Neuronal stem cell (in vitro differentiated cells): ENCODE measurements around the gene DCC.

Experiments
- DNase-seq: peaks from one replicate; pipeline ENCODE4 v3.0.0-alpha.2; 2013; ENCODE audit warnings: low spot score
- H2AFZ ChIP-seq: one replicate; pipeline ENCODE4 v1.6.1; 2013; ENCODE audit warnings: mild to moderate bottlenecking, low read length, inconsistent platforms
- H2AK5ac ChIP-seq: 2 replicates; pipeline ENCODE4 v1.6.1; 2013; ENCODE audit warnings: low read depth, mild to moderate bottlenecking, inconsistent platforms, low read length, moderate library complexity, mixed read lengths
- H2BK120ac ChIP-seq: 2 replicates; pipeline ENCODE4 v1.6.1; 2013; ENCODE audit warnings: low read depth, mild to moderate bottlenecking, inconsistent platforms, low read length, moderate library complexity, mixed read lengths
- H2BK12ac ChIP-seq: one replicate; pipeline ENCODE4 v1.6.1; 2013; ENCODE audit warnings: low read length, inconsistent platforms
- H2BK15ac ChIP-seq: 2 replicates; pipeline ENCODE4 v1.6.1; 2013; ENCODE audit warnings: mild to moderate bottlenecking, low read length, inconsistent platforms, mixed read lengths
- H2BK5ac ChIP-seq: one replicate; pipeline ENCODE4 v1.6.1; 2013; ENCODE audit warnings: inconsistent platforms, mild to moderate bottlenecking, low read length, moderate library complexity
- H3K14ac ChIP-seq: one replicate; pipeline ENCODE4 v1.6.1; 2013; ENCODE audit warnings: low read length, inconsistent platforms
- H3K18ac ChIP-seq: 2 replicates; pipeline ENCODE4 v1.6.1; 2013; ENCODE audit warnings: low read length, inconsistent platforms
- H3K23ac ChIP-seq: 2 replicates; pipeline ENCODE4 v1.6.1; 2013; ENCODE audit warnings: low read depth, mild to moderate bottlenecking, mixed read lengths, low read length, inconsistent platforms; ENCODE audit not compliant: poor library complexity
- H3K27ac ChIP-seq: replicated peaks from 3 replicates; pipeline ENCODE4 v1.5.1; 2013; ENCODE audit warnings: low read length, inconsistent platforms
- H3K27me3 ChIP-seq, 3 experiments: 2 replicates each; pipeline ENCODE4 v1.6.1; 2013; ENCODE audit warnings: low read length in 3 of 3, mild to moderate bottlenecking in 2 of 3, inconsistent platforms in 1 of 3, low read depth in 1 of 3, mixed read lengths in 1 of 3, moderate library complexity in 1 of 3; ENCODE audit not compliant: control insufficient read depth in 3 of 3, insufficient read depth in 3 of 3
- H3K36me3 ChIP-seq, 2 donors: replicated peaks in 1 of 2; 2 replicates each; pipeline ENCODE4 v1.6.1; 2013; ENCODE audit warnings: low read length in 2 of 2; ENCODE audit not compliant: control insufficient read depth in 2 of 2, insufficient read depth in 2 of 2
- H3K4ac ChIP-seq: 2 replicates; pipeline ENCODE4 v1.6.1; 2013; ENCODE audit warnings: inconsistent platforms, mild to moderate bottlenecking, low read length, moderate library complexity
- H3K4me1 ChIP-seq, 2 donors: 1 replicate in 1 of 2; 2 replicates in 1 of 2; pipeline ENCODE4 v1.6.1; 2013; ENCODE audit warnings: low read length in 2 of 2, low read depth in 1 of 2; ENCODE audit not compliant: control insufficient read depth in 2 of 2, insufficient read depth in 1 of 2
- H3K4me2 ChIP-seq: one replicate; pipeline ENCODE4 v1.6.1; 2013; ENCODE audit warnings: mild to moderate bottlenecking, low read length, inconsistent platforms; ENCODE audit not compliant: insufficient read depth, poor library complexity, severe bottlenecking
- H3K4me3 ChIP-seq, 2 donors: 2 replicates each; pipeline ENCODE4 v1.5.1; 2013; ENCODE audit warnings: low read length in 2 of 2, mild to moderate bottlenecking in 2 of 2, inconsistent platforms in 1 of 2, moderate library complexity in 1 of 2
- H3K79me1 ChIP-seq: one replicate; pipeline ENCODE4 v1.6.1; 2013; ENCODE audit warnings: low read depth, mild to moderate bottlenecking, inconsistent platforms, low read length, moderate library complexity
- H3K9ac ChIP-seq: one replicate; pipeline ENCODE4 v1.6.1; 2013; ENCODE audit warnings: mild to moderate bottlenecking, low read depth, low read length, inconsistent platforms; ENCODE audit not compliant: poor library complexity
- H3K9me3 ChIP-seq, 2 donors: replicated peaks in 1 of 2; 2 replicates each; pipeline versions ENCODE3 to v1.6.1; 2013; ENCODE audit warnings: low read length in 2 of 2, mild to moderate bottlenecking in 2 of 2, inconsistent platforms in 1 of 2, low read depth in 1 of 2, mixed read lengths in 1 of 2, moderate library complexity in 1 of 2; ENCODE audit not compliant: control insufficient read depth in 2 of 2, insufficient read depth in 1 of 2
- H4K8ac ChIP-seq: one replicate; pipeline ENCODE4 v1.6.1; 2013; ENCODE audit warnings: low read depth, mild to moderate bottlenecking, inconsistent platforms, low read length, moderate library complexity
- H4K91ac ChIP-seq: one replicate; pipeline ENCODE4 v1.6.1; 2013; ENCODE audit warnings: low read length, low read depth, mild to moderate bottlenecking, inconsistent platforms; ENCODE audit not compliant: poor library complexity
- WGBS, 2 donors: extraction: QIAGEN DNeasy Blood & Tissue Kit; methylation state at CpG; one replicate each; pipeline ENCODE4 v1.1.7; 2013; ENCODE audit warnings: missing lambda C conversion rate in 2 of 2, mixed read lengths in 1 of 2; ENCODE audit not compliant: insufficient read length in 2 of 2, insufficient replicate concordance in 1 of 2; ENCODE audit errors: extremely low coverage in 2 of 2; 5-methylcytosine and 5-hydroxymethylcytosine counted together

The DCC gene

GRCh38 chr18:52386306-52386705 is 46.3 kb downstream of the DCC start:
- Histone ChIP-seq H2BK5ac (no peak overlapping the region), H3K23ac (no peak overlapping the region), H3K27me3 (no peaks in the 10 kb centered on the region), H3K9me3 (no peaks in the 10 kb centered on the region), H3K9ac (no peak overlapping the region), H4K8ac (no peak overlapping the region), H2AFZ (no peak overlapping the region), H2BK15ac (no peak overlapping the region), H3K79me1 (no peaks in the 10 kb centered on the region), H2BK120ac (no peak overlapping the region), H2BK12ac (no peak overlapping the region), H3K4me1 (peaks cover 0 to 4% of the 10 kb centered on the region in 2 donors), H3K14ac (no peak overlapping the region), H3K4me3 (no peak overlapping the region), H3K4ac (no peak overlapping the region), H3K36me3 (no peaks in the 10 kb centered on the region), H3K27ac (no peak overlapping the region), H2AK5ac (no peak overlapping the region), H3K18ac (no peak overlapping the region), H3K4me2 (no peak overlapping the region), H4K91ac (no peak overlapping the region)
- DNase-seq, result no peak

DNA sequence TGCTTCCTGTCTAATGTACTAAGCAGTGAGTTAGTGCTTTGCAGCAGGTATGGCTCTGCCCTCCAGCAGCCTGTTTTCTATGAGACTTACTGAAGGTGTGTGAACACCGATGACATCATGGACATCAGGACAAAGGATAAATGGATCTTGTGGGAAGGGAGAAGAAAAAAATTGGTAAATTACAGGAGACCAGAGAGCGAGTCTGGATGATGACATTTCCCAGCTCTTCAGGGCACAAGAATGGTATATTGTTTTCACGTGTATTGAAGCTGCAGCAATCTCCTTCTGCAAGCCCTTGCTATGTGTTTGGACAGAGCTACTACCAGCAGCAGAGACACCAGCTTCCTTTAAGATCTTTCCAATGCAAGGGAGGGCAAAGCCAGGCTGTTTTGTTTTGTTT is 47.2 kb downstream of the DCC start:
- H3K14ac ChIP-seq, result no peak overlapping the region

GRCh38 chr18:52391810-52392559 is 52.0 kb downstream of the DCC start:
- no peak overlapping the region for H3K9ac ChIP-seq
- H3K27me3 ChIP-seq, result no peaks in the 10 kb centered on the region
- no peaks in the 10 kb centered on the region for H3K9me3 ChIP-seq
- no CpG with 5 or more reads among the region's 9 CpGs for WGBS, 2 donors
- H3K4me1 ChIP-seq, result no peaks in the 10 kb centered on the region
- H3K4ac ChIP-seq, result no peak overlapping the region
- no peak overlapping the region for H2BK5ac ChIP-seq
- H3K79me1 ChIP-seq, result no peaks in the 10 kb centered on the region
- H3K14ac ChIP-seq, result no peak overlapping the region
- H2AK5ac ChIP-seq, result no peak overlapping the region
- H3K23ac ChIP-seq, result no peak overlapping the region
- H3K18ac ChIP-seq, result no peak overlapping the region
- H4K91ac ChIP-seq, result no peak overlapping the region
- H3K4me2 ChIP-seq, result no peak overlapping the region
- no peak for DNase-seq
- no peak overlapping the region for H2BK12ac ChIP-seq
- no peak overlapping the region for H2BK15ac ChIP-seq
- H3K36me3 ChIP-seq, result no peaks in the 10 kb centered on the region
- H4K8ac ChIP-seq, result no peak overlapping the region
- H3K27ac ChIP-seq, result no peak overlapping the region
- no peak overlapping the region for H2BK120ac ChIP-seq
- no peak overlapping the region for H2AFZ ChIP-seq
- H3K4me3 ChIP-seq, result no peak overlapping the region

More for the DNA sequence above, 47.2 kb downstream of the DCC start:
- Histone ChIP-seq H3K4ac (no peak overlapping the region), H3K4me1 (peaks cover 0 to 4% of the 10 kb centered on the region in 2 donors), H2AK5ac (no peak overlapping the region), H3K27me3 (no peaks in the 10 kb centered on the region), H3K9me3 (no peaks in the 10 kb centered on the region), H4K8ac (no peak overlapping the region), H3K4me3 (no peak overlapping the region), H3K4me2 (no peak overlapping the region), H3K27ac (no peak overlapping the region), H3K36me3 (no peaks in the 10 kb centered on the region), H3K9ac (no peak overlapping the region), H2BK5ac (no peak overlapping the region), H2BK120ac (no peak overlapping the region), H2AFZ (no peak overlapping the region), H3K18ac (no peak overlapping the region), H4K91ac (no peak overlapping the region), H3K23ac (no peak overlapping the region), H2BK15ac (no peak overlapping the region), H2BK12ac (no peak overlapping the region), H3K79me1 (no peaks in the 10 kb centered on the region)
- WGBS, 2 donors, result no CpG with 5 or more reads among the region's 3 CpGs
- DNase-seq, result no peak

GRCh38 chr18:52394602-52395001 is 54.6 kb downstream of the DCC start:
- no peak overlapping the region for H3K9ac ChIP-seq
- no peak overlapping the region for H2BK15ac ChIP-seq
- H4K8ac ChIP-seq, result no peak overlapping the region
- H2AK5ac ChIP-seq, result no peak overlapping the region
- no peak overlapping the region for H2BK5ac ChIP-seq
- no peak overlapping the region for H3K4me2 ChIP-seq
- H3K9me3 ChIP-seq, result no peaks in the 10 kb centered on the region
- no peak overlapping the region for H4K91ac ChIP-seq
- no peaks in the 10 kb centered on the region for H3K27me3 ChIP-seq
- H3K79me1 ChIP-seq, result no peaks in the 10 kb centered on the region
- no peaks in the 10 kb centered on the region for H3K4me1 ChIP-seq
- H2BK120ac ChIP-seq, result no peak overlapping the region
- no peak overlapping the region for H3K4ac ChIP-seq
- H3K14ac ChIP-seq, result no peak overlapping the region
- no peak overlapping the region for H3K27ac ChIP-seq
- no peak overlapping the region for H3K18ac ChIP-seq
- H3K36me3 ChIP-seq, result no peaks in the 10 kb centered on the region
- H2BK12ac ChIP-seq, result no peak overlapping the region
- no peak overlapping the region for H2AFZ ChIP-seq
- H3K4me3 ChIP-seq, result no peak overlapping the region
- no CpG with 5 or more reads among the region's 2 CpGs for WGBS, 2 donors
- DNase-seq, result no peak
- no peak overlapping the region for H3K23ac ChIP-seq
